Anterior cingulate cortex (tissue), 58 donors: ENCODE results near the gene NDUFAF7.
"Not testable (repeated sequence)": the region's sequence is repeated elsewhere in the genome, so short reads cannot be mapped to it uniquely, and the experiment has no call there.

ENCODE experiments used
- DNase-seq, 58 donors: peaks; one replicate each; lab custom pipeline; 2025; lab: John Stamatoyannopoulos, UW

Gene NDUFAF7

DNA sequence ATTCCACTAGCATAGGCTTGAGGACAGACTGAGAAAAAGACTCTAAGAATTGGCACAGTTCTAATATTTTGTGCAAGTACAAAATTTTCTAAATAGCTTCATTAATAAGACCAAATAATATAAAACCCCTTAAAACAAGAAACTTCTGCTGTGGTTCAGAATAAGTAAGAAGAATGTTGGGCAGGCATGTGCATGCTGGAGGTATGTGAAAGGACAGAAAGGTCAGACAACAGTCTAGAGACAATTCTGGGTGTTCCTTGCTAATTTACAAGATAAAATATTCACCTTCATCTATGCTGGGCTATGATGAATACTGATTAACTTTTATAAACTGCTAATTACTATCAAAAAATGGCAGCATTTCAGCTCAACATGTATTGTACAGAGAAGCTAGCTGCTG lies 20.2 kb upstream of the NDUFAF7 start:
- DNase-seq: no peak

DNA sequence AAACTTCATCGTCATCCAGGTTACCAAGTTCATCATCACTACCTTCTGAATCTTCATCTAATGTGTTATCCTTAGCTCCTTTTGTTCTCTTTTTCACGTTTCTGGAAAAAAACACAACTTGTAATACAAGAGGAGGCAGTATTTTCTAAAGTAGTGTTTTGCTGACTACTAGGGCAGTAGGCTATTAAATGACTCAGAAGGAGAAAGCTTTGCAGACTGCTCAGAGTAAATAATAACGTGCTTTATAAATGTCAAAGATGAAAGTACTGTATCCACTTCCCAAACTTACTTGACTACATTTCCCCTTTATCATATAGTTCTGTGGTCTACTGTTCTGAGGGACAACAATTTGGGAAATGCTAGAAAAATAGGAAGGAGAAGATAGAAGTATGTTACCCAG lies 19.5 kb upstream of the NDUFAF7 start:
- no peak for DNase-seq

DNA sequence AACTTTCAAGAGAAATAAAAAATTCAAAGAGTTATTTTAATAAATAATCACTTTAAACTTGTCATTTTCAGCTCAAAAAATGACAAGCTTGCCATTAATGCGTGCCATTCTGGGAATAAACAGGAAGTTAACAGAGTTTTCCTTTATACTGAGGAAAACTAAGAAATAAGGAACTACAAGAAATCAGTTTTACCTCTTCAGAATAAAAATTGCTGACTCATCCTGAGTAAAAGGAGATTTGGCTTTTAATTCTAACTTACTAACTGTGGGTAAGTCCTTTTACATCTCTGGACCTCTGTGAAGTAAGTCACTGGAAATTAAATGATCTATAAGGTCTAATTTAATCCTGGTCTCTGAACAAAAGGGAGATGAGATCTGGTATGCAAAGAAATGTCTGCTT lies 16.2 kb upstream of the NDUFAF7 start:
- DNase-seq: no peak

DNA sequence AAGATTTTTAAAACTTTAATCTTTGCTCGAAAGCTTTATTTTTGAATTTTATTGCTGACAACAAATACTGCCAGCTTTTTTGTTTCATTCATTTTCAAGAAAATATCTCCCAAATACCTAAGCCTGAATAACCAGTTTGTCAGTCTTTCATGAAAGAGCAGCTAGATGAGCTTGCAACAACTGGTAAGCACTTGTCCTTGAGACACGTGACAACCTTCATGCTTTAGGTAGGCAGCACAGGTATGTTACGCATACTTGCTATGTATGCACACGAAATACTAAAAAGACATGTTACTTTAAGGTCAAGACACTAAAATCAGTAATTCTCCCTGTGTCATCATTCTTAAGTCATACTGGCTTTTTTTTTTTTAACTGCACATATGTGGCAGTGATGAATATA lies 12.4 kb upstream of the NDUFAF7 start:
- DNase-seq: no peak

DNA sequence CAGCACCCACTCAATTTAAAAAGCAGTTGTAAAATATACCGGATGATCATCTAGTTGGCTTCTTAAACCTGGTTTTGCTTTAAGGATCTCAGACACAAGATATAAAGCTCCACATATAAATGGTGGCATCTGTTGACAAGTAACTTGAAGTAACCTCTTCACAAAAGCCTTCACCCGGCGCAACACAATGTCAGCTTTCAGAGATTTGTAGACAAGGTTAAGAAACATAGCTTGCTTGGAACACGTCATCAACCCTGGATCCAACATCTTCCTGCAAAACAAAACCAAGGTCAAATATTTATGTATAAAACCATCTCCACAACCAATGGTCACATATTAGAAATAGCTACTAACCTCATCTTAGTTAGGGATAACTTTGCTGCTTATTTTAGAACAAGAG lies 8.3 kb upstream of the NDUFAF7 start:
- no peak for DNase-seq

DNA sequence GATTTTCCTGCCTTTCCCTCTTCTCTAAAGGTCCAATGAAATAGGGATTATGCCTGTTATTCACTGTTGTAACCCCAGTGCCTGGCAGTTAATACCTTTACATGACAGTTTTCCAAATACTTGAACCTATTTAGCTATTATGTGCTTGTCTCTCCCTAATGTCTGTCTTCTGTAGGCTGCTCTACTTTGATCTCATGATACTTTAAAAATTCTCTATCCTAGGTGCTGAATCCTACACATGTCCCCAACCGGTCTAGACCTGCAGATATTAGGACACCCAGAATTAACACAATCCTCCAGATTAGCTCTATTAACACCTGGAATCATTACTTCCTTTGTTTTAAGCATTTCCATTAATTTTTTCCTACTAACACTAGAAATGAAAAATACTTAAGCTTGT lies 7.4 kb upstream of the NDUFAF7 start:
- DNase-seq: no peak

DNA sequence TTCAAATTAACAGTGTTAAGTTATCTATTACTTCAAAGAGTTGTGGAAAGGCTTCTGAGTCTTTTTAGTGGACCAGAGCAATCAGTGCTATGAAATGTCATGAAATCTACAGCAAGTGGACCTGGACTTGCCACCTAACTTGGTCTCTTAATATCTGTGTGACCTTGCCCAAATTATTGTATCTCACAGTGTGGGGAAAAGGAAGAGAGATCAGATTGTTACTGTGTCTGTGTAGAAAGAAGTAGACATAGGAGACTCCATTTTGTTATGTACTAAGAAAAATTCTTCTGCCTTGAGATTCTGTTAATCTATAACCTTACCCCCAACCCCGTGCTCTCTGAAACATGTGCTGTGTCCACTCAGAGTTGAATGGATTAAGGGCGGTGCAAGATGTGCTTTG lies 6.3 kb upstream of the NDUFAF7 start:
- not testable (repeated sequence) for DNase-seq

DNA sequence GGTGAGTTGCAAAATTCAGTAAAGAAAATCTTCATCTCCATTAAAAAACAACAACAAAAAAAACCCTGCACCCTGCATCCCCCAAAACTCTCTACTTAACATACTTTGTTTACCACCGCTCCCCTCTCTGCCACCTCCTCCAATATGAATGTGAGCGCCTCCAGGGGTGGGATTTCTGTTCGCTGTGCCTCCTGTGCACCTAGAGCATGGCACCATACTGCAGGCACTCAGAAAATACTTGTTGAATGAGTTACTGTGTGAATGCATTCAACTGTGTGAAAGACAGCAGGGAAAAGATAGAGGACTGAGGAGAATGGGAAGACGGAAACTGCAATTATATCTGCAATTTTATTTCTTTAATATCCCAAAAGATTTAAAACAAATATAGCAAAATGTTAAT lies 4.6 kb upstream of the NDUFAF7 start:
- DNase-seq: no peak

DNA sequence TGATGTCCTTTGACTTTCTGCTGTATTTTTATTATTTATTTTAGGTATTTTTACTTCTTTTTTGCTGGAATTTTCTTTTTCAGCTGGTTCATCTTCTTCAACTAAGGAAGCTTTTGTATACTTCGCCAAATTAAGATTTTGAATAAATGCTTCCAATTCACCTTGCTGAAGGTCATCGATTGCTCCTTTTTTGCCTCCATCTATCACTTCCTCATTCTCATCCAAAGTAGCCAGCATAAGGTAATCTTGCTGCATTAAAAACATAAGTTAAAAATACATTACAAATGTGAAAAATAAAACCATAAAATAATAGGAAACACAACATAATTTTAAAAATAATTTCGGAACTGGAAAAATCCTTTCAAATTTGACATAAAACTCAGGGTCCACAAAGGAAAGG lies 2.7 kb upstream of the NDUFAF7 start:
- DNase-seq: no peak

DNA sequence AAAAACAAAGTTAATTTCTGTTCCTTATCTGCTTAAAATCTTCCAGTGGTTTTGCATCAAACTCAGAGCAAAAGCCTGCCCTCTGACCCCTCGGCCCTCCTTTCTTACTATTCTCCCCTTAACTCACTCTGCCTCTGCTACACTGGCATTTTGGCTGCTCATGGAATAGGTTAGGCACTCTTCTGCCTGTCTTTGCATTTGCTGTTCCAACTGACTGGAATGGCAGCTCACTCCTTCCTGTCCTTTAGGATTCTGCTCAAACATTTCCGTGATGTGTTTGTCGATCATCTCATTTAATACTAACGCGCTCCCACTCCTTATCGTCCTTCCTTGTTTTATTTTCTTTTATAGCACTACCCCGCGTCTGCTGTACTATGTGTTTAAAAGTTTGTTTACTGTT lies 877 bp upstream of the NDUFAF7 start:
- DNase-seq: no peak

DNA sequence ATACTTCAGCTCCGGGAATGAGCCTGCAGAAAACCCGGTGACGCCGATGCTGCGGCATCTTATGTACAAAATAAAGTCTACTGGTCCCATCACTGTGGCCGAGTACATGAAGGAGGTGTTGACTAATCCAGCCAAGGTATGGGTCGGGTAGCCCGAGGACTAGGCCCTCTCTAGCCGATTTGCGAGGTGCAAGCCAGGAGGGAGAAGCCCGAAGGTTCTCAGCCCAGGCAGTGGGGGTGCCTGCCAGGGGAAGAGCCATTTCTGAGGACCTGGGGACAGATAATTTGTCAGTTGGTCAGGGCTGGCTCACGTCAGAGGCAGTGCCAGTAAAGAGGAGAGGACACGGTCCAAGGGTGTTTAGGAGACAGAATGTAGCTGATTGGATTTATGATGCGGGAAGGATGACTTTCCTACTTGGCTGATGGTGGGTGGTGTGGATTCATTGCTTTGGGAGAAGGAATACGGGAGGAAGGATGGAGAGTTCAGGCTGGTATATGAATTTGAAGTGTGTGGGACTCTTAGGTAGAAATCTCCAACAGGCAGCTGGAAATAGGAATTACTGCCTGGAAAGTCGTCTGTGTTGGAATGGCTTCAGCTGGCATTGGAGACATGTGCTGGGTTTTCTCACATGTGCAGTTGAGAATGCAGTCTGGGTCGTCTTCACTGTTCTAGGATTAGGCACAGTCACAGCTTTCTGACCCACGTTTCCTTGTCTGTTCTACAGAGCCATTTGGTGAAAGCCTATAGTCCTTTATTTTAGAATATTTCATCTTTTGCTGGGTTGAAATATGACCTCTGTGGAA lies 874 bp downstream of the NDUFAF7 start:
- peak in 21 of 58 donors; percentile 1 to 48 (median 21) for DNase-seq

DNA sequence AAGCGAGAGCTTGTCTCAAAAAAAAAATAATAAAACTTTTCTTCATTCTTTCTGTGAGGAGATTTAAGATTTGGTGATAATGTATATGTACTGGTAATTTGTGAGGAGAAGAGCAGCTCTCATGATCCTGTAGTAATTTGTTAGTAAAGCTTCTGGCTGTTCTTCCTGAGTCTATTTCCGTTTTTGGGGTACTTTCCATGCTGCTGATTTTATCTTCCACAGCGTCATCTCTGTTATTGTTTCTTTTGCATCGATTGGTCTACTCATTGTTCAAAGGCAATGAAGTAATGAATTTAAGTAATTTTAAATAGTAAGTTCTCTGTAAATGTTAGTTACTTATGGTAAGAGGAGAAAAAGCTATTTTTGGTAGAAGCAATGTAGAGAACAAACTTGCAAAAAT lies 12.0 kb downstream of the NDUFAF7 start:
- no peak for DNase-seq

DNA sequence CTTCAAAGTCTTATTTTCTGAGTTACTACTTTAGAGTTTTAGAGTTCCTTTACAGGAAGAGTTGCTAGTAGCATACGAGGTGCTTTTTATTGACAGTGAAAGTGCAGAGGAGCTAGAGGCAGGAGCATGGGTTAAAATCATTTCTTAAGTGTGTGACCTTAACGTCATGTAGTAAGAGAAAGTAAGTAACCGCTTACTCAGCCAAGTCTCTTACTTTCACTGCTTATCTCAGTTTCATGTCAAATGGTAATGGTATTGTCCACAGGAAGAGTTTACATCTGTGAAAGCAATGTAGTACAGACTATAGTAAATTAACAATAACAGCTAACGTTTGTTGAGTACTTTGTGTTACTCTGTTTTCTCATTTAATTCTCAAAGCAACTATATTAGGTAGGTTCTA lies 12.6 kb downstream of the NDUFAF7 start:
- DNase-seq: no peak

DNA sequence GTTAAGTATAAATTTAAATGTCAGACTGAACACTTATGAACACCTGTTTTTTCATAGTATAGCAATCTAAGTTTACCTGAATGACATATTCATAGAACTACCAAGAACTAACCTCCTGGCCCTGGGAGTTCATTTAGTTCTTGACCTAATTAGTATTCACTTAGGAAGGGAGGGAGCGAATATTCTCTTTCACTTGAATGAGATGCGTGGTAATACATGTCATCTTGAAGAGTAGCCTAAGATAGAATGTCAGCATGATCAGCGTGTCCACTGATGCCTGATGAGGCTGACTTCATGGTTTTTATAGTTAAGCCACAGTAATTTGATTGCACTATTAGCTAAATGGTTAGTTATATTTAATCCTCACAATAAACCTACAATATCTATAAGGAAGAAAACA lies 13.3 kb downstream of the NDUFAF7 start:
- DNase-seq: no peak

DNA sequence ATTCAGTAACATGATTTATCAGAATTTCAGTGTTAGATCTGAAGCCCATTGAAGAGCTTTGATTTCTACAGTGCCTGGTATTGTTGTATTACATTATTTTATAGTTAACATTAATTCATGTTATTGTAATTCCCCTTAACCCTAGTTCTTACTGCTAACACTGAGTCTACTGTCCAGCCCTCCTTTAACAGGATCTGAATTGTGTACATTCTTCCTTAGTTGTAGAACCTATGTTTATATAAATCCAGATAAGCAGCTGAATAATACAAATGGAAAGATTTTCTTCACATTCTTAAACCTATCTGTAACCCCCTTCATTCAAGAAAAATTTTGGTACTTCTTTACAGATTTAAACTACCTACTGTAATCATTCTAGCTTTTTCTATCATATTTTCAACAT lies 14.7 kb downstream of the NDUFAF7 start:
- DNase-seq: no peak

DNA sequence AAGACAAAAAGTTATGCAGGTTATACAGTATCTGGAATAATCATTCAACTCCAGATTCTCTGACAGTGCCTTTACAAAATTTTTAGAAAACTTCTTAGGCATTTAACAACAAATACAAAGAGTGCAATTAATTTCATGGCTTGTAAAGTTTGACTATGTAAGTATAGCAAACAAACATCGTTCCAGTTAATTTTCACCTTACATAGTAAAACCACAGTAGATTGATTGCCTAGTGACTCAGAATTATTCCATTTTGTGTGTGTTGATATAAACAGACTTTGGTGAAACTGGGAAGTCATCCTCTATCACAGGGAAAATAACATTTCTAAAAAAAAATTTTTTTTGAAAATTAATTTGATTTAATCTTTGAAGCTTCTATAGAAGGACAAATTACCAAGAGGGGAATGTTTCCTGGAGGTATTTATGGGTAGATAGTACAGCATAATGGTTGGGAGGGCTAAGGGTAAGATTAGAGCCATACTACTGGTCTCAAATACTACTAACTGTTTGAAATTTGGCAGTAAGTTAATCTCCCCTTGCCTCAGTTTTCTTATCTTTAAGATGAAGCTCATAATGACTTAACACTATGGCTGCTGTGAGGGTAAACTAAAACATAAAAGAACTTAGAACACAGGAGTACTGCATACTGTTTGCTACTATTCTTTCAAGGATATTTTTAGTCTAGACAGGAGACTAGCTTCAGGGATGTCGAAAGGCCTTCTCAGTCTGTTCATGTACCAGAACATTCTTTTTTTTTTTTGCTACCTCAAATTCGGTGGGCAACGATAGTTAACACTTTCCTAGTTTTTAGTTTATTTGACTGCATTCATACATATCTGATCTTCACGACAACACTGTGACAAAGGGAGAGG lies 19.6 kb downstream of the NDUFAF7 start:
- no peak for DNase-seq

DNA sequence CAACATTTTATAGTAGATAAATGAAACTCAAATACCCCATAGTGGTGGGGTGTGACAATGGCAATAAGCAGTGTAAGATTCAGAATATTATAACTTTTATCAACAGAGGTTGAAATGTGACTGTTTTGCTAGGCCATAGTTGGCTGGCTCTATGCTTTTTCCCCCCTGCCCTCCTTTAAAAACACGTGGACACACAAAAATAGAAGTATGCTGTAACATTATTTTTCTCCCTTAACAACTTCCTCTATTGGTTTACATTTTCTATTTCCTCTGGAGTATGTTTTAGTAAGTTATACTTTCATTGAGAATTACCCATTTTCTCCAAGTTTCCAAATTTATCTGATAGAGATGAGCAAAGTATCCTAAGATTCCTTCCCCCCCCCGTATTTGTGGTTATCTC lies 31.1 kb downstream of the NDUFAF7 start:
- no peak for DNase-seq

DNA sequence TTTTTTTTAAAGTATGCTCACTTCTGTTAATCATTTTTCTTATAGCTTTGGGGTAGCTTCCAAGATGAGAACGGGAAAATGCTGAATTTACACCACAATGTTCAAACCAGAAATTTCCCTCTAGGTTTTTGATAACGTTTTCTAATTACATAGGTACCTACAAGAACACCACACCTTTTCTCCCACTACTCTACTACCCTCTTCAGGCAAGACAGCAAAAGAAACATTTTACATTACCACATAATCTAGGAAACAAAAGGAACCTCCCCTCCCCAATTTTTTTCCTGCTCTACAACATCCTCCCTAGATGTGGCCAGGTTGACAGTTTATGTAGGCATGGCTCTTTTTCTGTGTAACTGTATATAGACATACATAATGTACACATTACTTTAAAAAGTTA lies 32.4 kb downstream of the NDUFAF7 start:
- no peak for DNase-seq

DNA sequence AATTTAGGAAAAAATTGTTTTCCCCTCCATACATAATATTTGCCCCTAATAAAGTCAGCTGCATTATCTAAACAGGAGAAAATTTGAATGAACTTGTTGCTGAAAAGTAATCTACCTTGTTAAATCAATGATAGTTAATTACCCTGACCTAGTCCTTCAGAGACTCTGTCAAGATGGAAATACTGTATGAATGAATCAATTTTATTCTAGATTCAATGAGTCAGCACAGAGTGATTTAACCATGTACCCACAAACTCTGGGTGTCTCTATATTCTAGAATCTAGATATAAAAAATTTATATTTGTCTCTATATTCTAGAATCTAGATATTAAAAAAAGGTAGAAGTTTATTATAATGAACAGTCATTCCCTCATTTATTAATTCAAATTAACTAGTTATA lies 36.2 kb downstream of the NDUFAF7 start:
- DNase-seq: no peak

DNA sequence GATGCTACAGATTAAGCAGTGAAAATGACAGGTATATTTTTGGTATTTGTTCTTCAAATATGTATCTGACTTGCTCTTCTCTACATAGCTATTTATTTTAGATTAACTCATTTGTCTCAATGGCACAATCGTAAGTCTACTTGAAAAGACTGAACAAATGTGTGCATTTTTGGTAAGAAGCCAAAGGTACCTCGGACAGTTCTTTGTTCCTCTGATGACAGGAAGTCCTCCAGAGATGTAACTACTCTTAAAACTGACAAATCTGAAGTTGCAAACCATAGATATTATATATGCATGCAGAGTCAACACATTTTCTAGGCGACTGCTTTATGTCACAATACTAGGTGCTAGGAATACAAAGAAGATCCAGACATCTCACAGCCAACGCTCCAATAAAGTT lies 36.7 kb downstream of the NDUFAF7 start:
- DNase-seq: no peak

DNA sequence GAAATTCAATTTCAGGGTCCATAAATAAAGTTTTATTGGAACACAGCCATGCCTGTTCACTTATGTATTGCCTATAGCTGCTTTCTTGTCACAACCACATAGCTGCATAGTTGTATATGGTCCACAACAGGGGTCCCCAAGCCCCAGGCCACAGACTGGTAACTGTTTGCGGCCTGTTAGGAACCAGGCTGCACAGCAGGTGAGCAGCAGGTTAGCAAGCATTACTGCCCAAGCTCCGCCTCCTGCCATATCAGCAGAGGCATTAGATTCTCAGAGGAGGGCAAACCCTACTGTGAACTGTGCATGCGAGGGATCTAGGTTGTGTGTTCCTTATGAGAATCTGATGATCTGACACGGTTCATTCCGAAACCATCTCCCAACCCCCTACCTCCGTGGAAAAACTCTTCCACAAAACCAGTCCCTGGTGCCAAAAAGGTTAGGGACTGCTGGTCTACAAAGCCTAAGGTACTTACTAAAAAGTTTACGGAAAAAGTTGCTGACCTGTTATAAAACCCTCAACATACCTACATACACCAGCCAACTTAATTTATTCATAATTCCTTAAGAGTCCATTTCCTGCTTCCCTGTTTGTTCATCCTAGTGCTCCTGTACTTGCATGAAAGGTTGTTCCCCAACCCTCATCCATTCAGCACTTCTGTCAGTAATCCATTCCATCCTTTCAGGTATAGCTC lies 40.1 kb downstream of the NDUFAF7 start:
- no peak for DNase-seq
